Gastroesophageal sphincter (tissue), 4 donors: ENCODE results near the gene CYS1. TPM values are rescaled to one million over a fixed set of nuclear protein-coding genes. Genes with fewer than 3 reads are reported as not detected.

Source experiments
- ATAC-seq: fragments of 150-250 bp; one replicate; pipeline ENCODE4 v1.9.1; 2016; ENCODE audit warnings: mild to moderate bottlenecking, moderate library complexity
- H3K27ac ChIP-seq, 4 donors: fragments of 200-600 bp; sonication (generic) in 3 of 4; 1 replicate in 3 of 4; 2 replicates in 1 of 4; pipeline ENCODE4 v1.5.1; 2016 to 2019
- H3K27me3 ChIP-seq: fragments of 200-600 bp; sonication (generic); one replicate; pipeline ENCODE4 v1.5.1; 2019
- H3K36me3 ChIP-seq, 2 donors: fragments of 200-600 bp; sonication (generic); one replicate each; pipeline ENCODE4 v1.5.1; 2019; ENCODE audit warnings: control low read depth in 1 of 2
- H3K4me1 ChIP-seq, 3 donors: fragments of 200-600 bp; sonication (generic); 1 replicate in 2 of 3; 2 replicates in 1 of 3; pipeline ENCODE4 v1.5.1; 2016 to 2019; ENCODE audit warnings: control low read depth in 2 of 3
- H3K4me3 ChIP-seq, 2 donors: fragments of 200-600 bp; sonication (generic); one replicate each; pipeline ENCODE4 v1.5.1; 2019; ENCODE audit warnings: mild to moderate bottlenecking in 1 of 2, moderate library complexity in 1 of 2
- H3K9me3 ChIP-seq, 3 donors: fragments of 200-600 bp; sonication (generic); one replicate each; pipeline ENCODE4 v1.5.1; 2017 to 2019; ENCODE audit warnings: control low read depth in 2 of 3
- CTCF ChIP-seq, 4 experiments: fragments of 200-600 bp in 2 of 4; fragments of 450-650 bp in 2 of 4; sonication (generic) in 1 of 4; IDR thresholded peaks; one replicate each; pipeline ENCODE4 v1.5.1; 2017 to 2019; ENCODE audit warnings: antibody characterized with exemption in 4 of 4, mild to moderate bottlenecking in 2 of 4, moderate library complexity in 2 of 4
- EP300 ChIP-seq: sonication (generic); formaldehyde crosslinking; IDR thresholded peaks from one replicate; pipeline ENCODE4 v1.6.1; 2017; ENCODE audit warnings: antibody characterized with exemption, mild to moderate bottlenecking
- POLR2A ChIP-seq, 2 donors: fragments of 450-650 bp; IDR thresholded peaks; one replicate each; pipeline ENCODE4 v1.6.1; 2017; ENCODE audit warnings: antibody characterized with exemption in 2 of 2, mild to moderate bottlenecking in 2 of 2, moderate library complexity in 1 of 2
- POLR2AphosphoS5 ChIP-seq: sonication (generic); formaldehyde crosslinking; IDR thresholded peaks from one replicate; pipeline ENCODE4 v1.6.1; 2017; ENCODE audit warnings: antibody characterized with exemption
- WGBS, 2 donors: methylation state at CpG; one replicate each; pipeline ENCODE4 v1.1.5; 2018; ENCODE audit warnings: low coverage in 1 of 2; 5-methylcytosine and 5-hydroxymethylcytosine counted together
- total RNA-seq, 4 donors: library from RNA; depleted of rRNA; stranded (reverse); fragments of >200 nt; gene quantifications; one replicate each; pipeline ENCODE4 v1.1.0, GENCODE V29; 2016

CYS1 gene
- total RNA-seq, 4 donors from 2014 or later, result 8.6 to 50.7 (median 32.6) TPM

- ATAC-seq, result no peak
- Histone ChIP-seq H3K27me3 (no peaks in the 10 kb centered on the region), H3K9me3 (no peaks in the 10 kb centered on the region), H3K27ac (no peak overlapping the region), H3K4me3 (no peak overlapping the region), H3K4me1 (peaks cover 0 to under 1% (median 0%) of the 10 kb centered on the region in 3 donors), H3K36me3 (peaks cover 0 to 31% of the 10 kb centered on the region in 2 donors)
- no peak for TF ChIP-seq POLR2AphosphoS5
- TF ChIP-seq CTCF (IDR thresholded peaks at IDR 0.05), result no peak
- TF ChIP-seq POLR2A (IDR thresholded peaks at IDR 0.05), result no peak
- TF ChIP-seq EP300, result no peak
- WGBS, 2 donors, result 87 to 94% methylated on average over 4 of the region's 6 CpGs
Observed at GRCh38 chr2:10065773-10066055, 14.5 kb downstream of the CYS1 start.

GRCh38 chr2:10064932-10065772 lies 15.1 kb downstream of the CYS1 start:
- TF ChIP-seq POLR2AphosphoS5 (no peak), CTCF (IDR thresholded peaks at IDR 0.05) (no peak), POLR2A (IDR thresholded peaks at IDR 0.05) (no peak), EP300 (no peak)
- H3K4me3 ChIP-seq, result no peak overlapping the region
- no peak overlapping the region for H3K27ac ChIP-seq
- no peaks in the 10 kb centered on the region for H3K9me3 ChIP-seq
- peaks cover 0 to 31% of the 10 kb centered on the region in 2 donors for H3K36me3 ChIP-seq
- H3K4me1 ChIP-seq, result peaks cover 0 to 6% (median 0%) of the 10 kb centered on the region in 3 donors
- ATAC-seq, result no peak
- WGBS, 2 donors, result 64 to 100% methylated on average over 1 to 5 of the region's 18 CpGs
- no peaks in the 10 kb centered on the region for H3K27me3 ChIP-seq

- WGBS, 2 donors, result no CpG with 5 or more reads among the region's 9 CpGs
- Histone ChIP-seq H3K4me1 (peaks cover 0 to 11% (median 0%) of the 10 kb centered on the region in 3 donors), H3K4me3 (no peak overlapping the region), H3K36me3 (peaks cover 0 to 32% of the 10 kb centered on the region in 2 donors), H3K27me3 (no peaks in the 10 kb centered on the region), H3K27ac (no peak overlapping the region), H3K9me3 (no peaks in the 10 kb centered on the region)
- no peak for TF ChIP-seq EP300
- no peak for ATAC-seq
Observed at GRCh38 chr2:10063566-10063965, 16.6 kb downstream of the CYS1 start.

DNA sequence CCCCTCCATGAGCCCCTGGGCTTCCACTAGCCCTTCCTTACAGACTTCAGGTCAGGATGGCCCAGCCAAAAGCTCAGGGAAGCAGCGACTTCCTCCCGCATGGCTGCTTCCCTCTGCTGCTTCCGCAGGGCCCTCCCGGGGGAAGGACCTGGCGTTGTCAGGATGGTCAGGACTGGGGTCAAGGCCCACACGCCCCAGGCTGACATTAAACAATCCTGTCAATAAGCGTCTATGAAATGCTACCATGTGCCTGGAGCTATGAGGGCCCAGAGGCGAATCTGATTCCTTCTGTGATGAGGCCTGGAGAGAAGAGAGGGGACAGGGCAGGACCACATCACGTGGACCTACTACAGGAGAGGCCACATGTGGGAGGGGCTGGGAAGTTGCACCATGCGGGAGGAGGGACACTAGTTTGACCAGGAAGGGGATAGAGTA lies 17.3 kb downstream of the CYS1 start:
- peaks cover 0 to 12% (median under 1%) of the 10 kb centered on the region in 3 donors for H3K4me1 ChIP-seq
- ATAC-seq, result no peak
- 65 to 72% methylated on average over 2 to 9 of the region's 10 CpGs for WGBS, 2 donors
- no peaks in the 10 kb centered on the region for H3K27me3 ChIP-seq
- peaks cover 0 to 36% of the 10 kb centered on the region in 2 donors for H3K36me3 ChIP-seq
- TF ChIP-seq POLR2A (IDR thresholded peaks at IDR 0.05) (no peak), EP300 (no peak), CTCF (IDR thresholded peaks at IDR 0.05) (no peak)
- H3K9me3 ChIP-seq, result no peaks in the 10 kb centered on the region
- H3K4me3 ChIP-seq, result no peak overlapping the region
- no peak overlapping the region for H3K27ac ChIP-seq

GRCh38 chr2:10061221-10061925 lies 18.8 kb downstream of the CYS1 start:
- no peak for TF ChIP-seq EP300
- no peak for TF ChIP-seq CTCF (IDR thresholded peaks at IDR 0.05)
- TF ChIP-seq POLR2AphosphoS5, result no peak
- no peak for TF ChIP-seq POLR2A (IDR thresholded peaks at IDR 0.05)
- 67 to 83% methylated on average over 1 of the region's 9 CpGs for WGBS, 2 donors
- H3K27ac ChIP-seq, result no peak overlapping the region
- H3K9me3 ChIP-seq, result no peaks in the 10 kb centered on the region
- H3K4me1 ChIP-seq, result peaks cover 0 to 28% (median 16%) of the 10 kb centered on the region in 3 donors
- H3K36me3 ChIP-seq, result peaks cover 0 to 36% of the 10 kb centered on the region in 2 donors
- ATAC-seq, result no peak
- no peak overlapping the region for H3K4me3 ChIP-seq
- no peaks in the 10 kb centered on the region for H3K27me3 ChIP-seq
